Measurements from ENCODE around the gene CCDC71.

DNA sequence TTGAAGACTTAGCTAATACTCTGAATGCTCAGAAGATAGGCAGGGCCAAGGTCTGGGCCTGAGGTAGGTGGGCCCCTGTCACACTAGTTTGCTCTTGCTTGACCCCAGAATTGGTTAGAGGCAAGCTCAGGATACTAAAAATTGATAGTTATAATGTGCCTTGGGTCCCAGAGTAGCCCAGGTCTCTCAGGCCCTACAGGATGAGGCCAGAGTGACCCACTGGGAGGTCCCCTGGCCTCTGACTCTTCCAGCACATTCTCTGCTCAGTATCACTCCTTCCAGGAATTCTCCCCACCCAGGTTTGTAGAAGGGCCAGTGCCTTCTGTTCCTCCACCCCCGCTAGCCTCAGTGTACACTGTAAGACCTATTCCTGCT, 4.6 kb upstream of the CCDC71 start:
- TF ChIP-seq, protein P1, sequence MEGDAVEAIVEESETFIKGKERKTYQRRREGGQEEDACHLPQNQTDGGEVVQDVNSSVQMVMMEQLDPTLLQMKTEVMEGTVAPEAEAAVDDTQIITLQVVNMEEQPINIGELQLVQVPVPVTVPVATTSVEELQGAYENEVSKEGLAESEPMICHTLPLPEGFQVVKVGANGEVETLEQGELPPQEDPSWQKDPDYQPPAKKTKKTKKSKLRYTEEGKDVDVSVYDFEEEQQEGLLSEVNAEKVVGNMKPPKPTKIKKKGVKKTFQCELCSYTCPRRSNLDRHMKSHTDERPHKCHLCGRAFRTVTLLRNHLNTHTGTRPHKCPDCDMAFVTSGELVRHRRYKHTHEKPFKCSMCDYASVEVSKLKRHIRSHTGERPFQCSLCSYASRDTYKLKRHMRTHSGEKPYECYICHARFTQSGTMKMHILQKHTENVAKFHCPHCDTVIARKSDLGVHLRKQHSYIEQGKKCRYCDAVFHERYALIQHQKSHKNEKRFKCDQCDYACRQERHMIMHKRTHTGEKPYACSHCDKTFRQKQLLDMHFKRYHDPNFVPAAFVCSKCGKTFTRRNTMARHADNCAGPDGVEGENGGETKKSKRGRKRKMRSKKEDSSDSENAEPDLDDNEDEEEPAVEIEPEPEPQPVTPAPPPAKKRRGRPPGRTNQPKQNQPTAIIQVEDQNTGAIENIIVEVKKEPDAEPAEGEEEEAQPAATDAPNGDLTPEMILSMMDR (IDR thresholded peaks at IDR 0.05): no peak
- no peak for TF ChIP-seq ZFX (IDR thresholded peaks at IDR 0.05; ENCODE audit: borderline replicate concordance)

All from 22Rv1 (cell line).